ENCODE results near the gene TIAL1.
"Not testable (repeated sequence)": the region's sequence is repeated elsewhere in the genome, so short reads cannot be mapped to it uniquely, and the experiment has no call there.

TIAL1 gene

GRCh38 chr10:119625570-119626280, 29.0 kb upstream of the TIAL1 start:
- H2AFZ ChIP-seq (ENCODE audit: low read length): no peak overlapping the region
- TF ChIP-seq EZH2phosphoT487 (IDR thresholded peaks at IDR 0.05; ENCODE audit: borderline replicate concordance) (no peak), CTCF (conservative IDR thresholded peaks at IDR 0.05; ENCODE audit: low read length) (no peak)
- no peaks in the 10 kb centered on the region for H3K79me2 ChIP-seq (ENCODE audit: insufficient read depth, low read length)

GRCh38 chr10:119621078-119621384, 24.3 kb upstream of the TIAL1 start:
- H3K4me2 ChIP-seq (ENCODE audit: low read depth, low read length, poor library complexity, severe bottlenecking): peak overlapping the region; percentile 35
- no peak for TF ChIP-seq CTCF (conservative IDR thresholded peaks at IDR 0.05; ENCODE audit: low read length)
- no peak for TF ChIP-seq EZH2phosphoT487 (IDR thresholded peaks at IDR 0.05; ENCODE audit: borderline replicate concordance)
- H3K79me2 ChIP-seq (ENCODE audit: insufficient read depth, low read length): no peaks in the 10 kb centered on the region
- H3K4me1 ChIP-seq (ENCODE audit: insufficient read depth, low read length, poor library complexity, severe bottlenecking): peaks cover 10% of the 10 kb centered on the region
- H3K9me3 ChIP-seq (ENCODE audit: insufficient read depth, low read depth, low read length): no peaks in the 10 kb centered on the region
- H3K9me2 ChIP-seq (replicated peaks; ENCODE audit: low read depth, low read length): no peaks in the 10 kb centered on the region
- H4K20me1 ChIP-seq (ENCODE audit: insufficient read depth, low read length, poor library complexity, severe bottlenecking): no peaks in the 10 kb centered on the region
- no peak overlapping the region for H3K9ac ChIP-seq (ENCODE audit: low read depth, low read length, poor library complexity, severe bottlenecking)
- no peaks in the 10 kb centered on the region for H3K36me3 ChIP-seq (ENCODE audit: insufficient read depth, low read length)
- H3K4me3 ChIP-seq (ENCODE audit: low read length, poor library complexity, severe bottlenecking): no peak overlapping the region
- H3F3A ChIP-seq (ENCODE audit: low read depth): no peaks in the 10 kb centered on the region
- peak overlapping the region; percentile 84 for H2AFZ ChIP-seq (ENCODE audit: low read length)
- no peaks in the 10 kb centered on the region for H3K27me3 ChIP-seq (ENCODE audit: insufficient read depth, low read length, poor library complexity, severe bottlenecking)

More at GRCh38 chr10:119625570-119626280, 29.0 kb upstream of the TIAL1 start:
- no peak overlapping the region for H3K4me3 ChIP-seq (ENCODE audit: low read length, poor library complexity, severe bottlenecking)
- no peaks in the 10 kb centered on the region for H4K20me1 ChIP-seq (ENCODE audit: insufficient read depth, low read length, poor library complexity, severe bottlenecking)
- H3F3A ChIP-seq (ENCODE audit: low read depth): no peaks in the 10 kb centered on the region
- no peaks in the 10 kb centered on the region for H3K9me3 ChIP-seq (ENCODE audit: insufficient read depth, low read depth, low read length)
- H3K4me2 ChIP-seq (ENCODE audit: low read depth, low read length, poor library complexity, severe bottlenecking): no peak overlapping the region
- H3K36me3 ChIP-seq (ENCODE audit: insufficient read depth, low read length): no peaks in the 10 kb centered on the region
- H3K4me1 ChIP-seq (ENCODE audit: insufficient read depth, low read length, poor library complexity, severe bottlenecking): peaks cover 3% of the 10 kb centered on the region
- H3K9ac ChIP-seq (ENCODE audit: low read depth, low read length, poor library complexity, severe bottlenecking): no peak overlapping the region
- no peaks in the 10 kb centered on the region for H3K9me2 ChIP-seq (replicated peaks; ENCODE audit: low read depth, low read length)
- no peaks in the 10 kb centered on the region for H3K27me3 ChIP-seq (ENCODE audit: insufficient read depth, low read length, poor library complexity, severe bottlenecking)

- Histone ChIP-seq H3K9me3 (ENCODE audit: insufficient read depth, low read depth, low read length) (no peaks in the 10 kb centered on the region), H3K4me1 (ENCODE audit: insufficient read depth, low read length, poor library complexity, severe bottlenecking) (peaks cover 10% of the 10 kb centered on the region), H3K4me2 (ENCODE audit: low read depth, low read length, poor library complexity, severe bottlenecking) (peak overlapping the region; percentile 35), H3F3A (ENCODE audit: low read depth) (no peaks in the 10 kb centered on the region), H3K9me2 (replicated peaks; ENCODE audit: low read depth, low read length) (no peaks in the 10 kb centered on the region), H3K79me2 (ENCODE audit: insufficient read depth, low read length) (no peaks in the 10 kb centered on the region), H4K20me1 (ENCODE audit: insufficient read depth, low read length, poor library complexity, severe bottlenecking) (no peaks in the 10 kb centered on the region), H3K9ac (ENCODE audit: low read depth, low read length, poor library complexity, severe bottlenecking) (no peak overlapping the region), H3K27me3 (ENCODE audit: insufficient read depth, low read length, poor library complexity, severe bottlenecking) (no peaks in the 10 kb centered on the region), H3K36me3 (ENCODE audit: insufficient read depth, low read length) (no peaks in the 10 kb centered on the region), H2AFZ (ENCODE audit: low read length) (peak overlapping the region; percentile 84), H3K4me3 (ENCODE audit: low read length, poor library complexity, severe bottlenecking) (peak overlapping the region; percentile 14)
- TF ChIP-seq CTCF (conservative IDR thresholded peaks at IDR 0.05; ENCODE audit: low read length): no peak
- TF ChIP-seq EZH2phosphoT487 (IDR thresholded peaks at IDR 0.05; ENCODE audit: borderline replicate concordance): no peak
Measured at GRCh38 chr10:119620241-119621077, 23.7 kb upstream of the TIAL1 start.

- not testable (repeated sequence) for H3K27me3 ChIP-seq (ENCODE audit: insufficient read depth, low read length, poor library complexity, severe bottlenecking); H4K20me1 ChIP-seq (ENCODE audit: insufficient read depth, low read length, poor library complexity, severe bottlenecking); H3K4me3 ChIP-seq (ENCODE audit: low read length, poor library complexity, severe bottlenecking); H3K79me2 ChIP-seq (ENCODE audit: insufficient read depth, low read length); H3K36me3 ChIP-seq (ENCODE audit: insufficient read depth, low read length); H3F3A ChIP-seq (ENCODE audit: low read depth); H3K9me3 ChIP-seq (ENCODE audit: insufficient read depth, low read depth, low read length); H3K9ac ChIP-seq (ENCODE audit: low read depth, low read length, poor library complexity, severe bottlenecking); H3K4me2 ChIP-seq (ENCODE audit: low read depth, low read length, poor library complexity, severe bottlenecking); H3K9me2 ChIP-seq (replicated peaks; ENCODE audit: low read depth, low read length)
- Histone ChIP-seq H3K4me1 (ENCODE audit: insufficient read depth, low read length, poor library complexity, severe bottlenecking) (peaks cover 10% of the 10 kb centered on the region), H2AFZ (ENCODE audit: low read length) (0 out of 2 replicates have a peak overlapping the region, but pooled peaks have one; percentile 84)
Measured at GRCh38 chr10:119619811-119620210, 23.0 kb upstream of the TIAL1 start.

All from Loucy (cell line).